ENCODE measurements around the gene GABBR2.

DNA sequence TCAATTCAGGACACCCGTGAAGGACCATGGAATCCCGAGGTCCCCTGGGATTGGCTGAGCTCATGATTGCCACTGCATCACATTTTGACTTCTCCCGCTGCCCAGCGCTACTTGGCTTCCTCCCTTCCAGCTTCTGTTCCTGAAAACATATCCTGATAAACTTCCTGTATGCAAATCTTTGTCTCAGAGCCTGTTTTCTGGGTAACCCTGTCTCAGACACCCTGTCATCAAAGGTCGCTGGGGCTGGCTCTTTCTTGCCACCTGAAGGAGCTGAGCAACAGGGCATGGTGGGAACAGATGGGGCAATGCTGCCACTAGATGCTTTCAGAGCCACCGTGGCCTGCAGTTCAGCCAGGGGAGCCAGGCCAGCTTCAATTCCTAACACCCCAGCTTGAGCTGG, 299.0 kb downstream of the GABBR2 start:
- TF ChIP-seq POLR2AphosphoS5 (IDR thresholded peaks at IDR 0.05; ENCODE audit: low read depth, low read length) (no peak), POLR2A (IDR thresholded peaks at IDR 0.05; ENCODE audit: low read depth, low read length) (no peak), TAF1 (IDR thresholded peaks at IDR 0.05; ENCODE audit: borderline replicate concordance, low read depth, low read length) (no peak)

Measured in GM12892 (cell line).